Measurements from ENCODE around the gene SND1. TPM values are rescaled to one million over a fixed set of nuclear protein-coding genes. Genes with fewer than 3 reads are reported as not detected.

The SND1 gene
- total RNA-seq, 1 donor from 2014 or later = 85.9 TPM

- Histone ChIP-seq H3K27me3 (no peaks in the 10 kb centered on the region), H3K4me3 (no peak overlapping the region), H3K27ac (no peak overlapping the region), H3K4me1 (no peaks in the 10 kb centered on the region), H3K36me3 (no peaks in the 10 kb centered on the region), H3K9me3 (no peaks in the 10 kb centered on the region)
- no peak for DNase-seq (ENCODE audit: extremely low spot score in 2 of 2)
- TF ChIP-seq CTCF (IDR thresholded peaks at IDR 0.05) = no peak
- TF ChIP-seq POLR2A (IDR thresholded peaks at IDR 0.05) = no peak
- no peak for TF ChIP-seq POLR2AphosphoS5 (IDR thresholded peaks at IDR 0.05; ENCODE audit: insufficient read depth in 1 of 2, low read depth in 1 of 2)
- intact Hi-C loops (cut with DNase I) = no loop called here
These were observed 108.0 kb downstream of the SND1 start for GRCh38 chr7:127759945-127760421.

- Histone ChIP-seq H3K27ac (no peak overlapping the region), H3K36me3 (no peaks in the 10 kb centered on the region), H3K4me1 (no peaks in the 10 kb centered on the region), H3K9me3 (no peaks in the 10 kb centered on the region), H3K27me3 (no peaks in the 10 kb centered on the region), H3K4me3 (no peak overlapping the region)
- TF ChIP-seq CTCF (IDR thresholded peaks at IDR 0.05) = no peak
- TF ChIP-seq POLR2AphosphoS5 (IDR thresholded peaks at IDR 0.05; ENCODE audit: insufficient read depth in 1 of 2, low read depth in 1 of 2) = no peak
- TF ChIP-seq POLR2A (IDR thresholded peaks at IDR 0.05) = no peak
- no peak for DNase-seq (ENCODE audit: extremely low spot score in 2 of 2)
- intact Hi-C loops (cut with DNase I) = no loop called here
These were observed 108.5 kb downstream of the SND1 start for GRCh38 chr7:127760436-127761031.

- Histone ChIP-seq H3K27ac (no peak overlapping the region), H3K9me3 (no peaks in the 10 kb centered on the region), H3K27me3 (no peaks in the 10 kb centered on the region), H3K4me3 (no peak overlapping the region), H3K36me3 (no peaks in the 10 kb centered on the region), H3K4me1 (no peaks in the 10 kb centered on the region)
- no peak for TF ChIP-seq POLR2AphosphoS5 (IDR thresholded peaks at IDR 0.05; ENCODE audit: insufficient read depth in 1 of 2, low read depth in 1 of 2)
- no peak for DNase-seq (ENCODE audit: extremely low spot score in 2 of 2)
- intact Hi-C loops (cut with DNase I) = no loop called here
These were observed 109.2 kb downstream of the SND1 start for GRCh38 chr7:127761196-127761595.

- no peak overlapping the region for H3K27ac ChIP-seq
- H3K4me1 ChIP-seq = peaks cover 10% of the 10 kb centered on the region
- no peaks in the 10 kb centered on the region for H3K9me3 ChIP-seq
- no peaks in the 10 kb centered on the region for H3K27me3 ChIP-seq
- TF ChIP-seq CTCF (IDR thresholded peaks at IDR 0.05) (no peak), POLR2AphosphoS5 (IDR thresholded peaks at IDR 0.05; ENCODE audit: insufficient read depth in 1 of 2, low read depth in 1 of 2) (no peak), POLR2A (IDR thresholded peaks at IDR 0.05) (no peak)
- no peaks in the 10 kb centered on the region for H3K36me3 ChIP-seq
- intact Hi-C loops (cut with DNase I) = no loop called here
- DNase-seq (ENCODE audit: extremely low spot score in 2 of 2) = no peak
- no peak overlapping the region for H3K4me3 ChIP-seq
These were observed 112.7 kb downstream of the SND1 start for GRCh38 chr7:127764681-127765080.

GRCh38 chr7:127765150-127765549, 113.2 kb downstream of the SND1 start:
- TF ChIP-seq POLR2A (IDR thresholded peaks at IDR 0.05) = no peak
- no peak for TF ChIP-seq CTCF (IDR thresholded peaks at IDR 0.05)
- TF ChIP-seq POLR2AphosphoS5 (IDR thresholded peaks at IDR 0.05; ENCODE audit: insufficient read depth in 1 of 2, low read depth in 1 of 2) = no peak
- Histone ChIP-seq H3K9me3 (no peaks in the 10 kb centered on the region), H3K36me3 (no peaks in the 10 kb centered on the region), H3K4me3 (no peak overlapping the region), H3K27ac (no peak overlapping the region), H3K27me3 (no peaks in the 10 kb centered on the region), H3K4me1 (peaks cover 15% of the 10 kb centered on the region)
- intact Hi-C loops (cut with DNase I) = no loop called here
- DNase-seq (ENCODE audit: extremely low spot score in 2 of 2) = no peak

Data from vagina (tissue), 2 donors.